Glutamatergic neuron (in vitro differentiated cells): ENCODE measurements around the gene GARIN5B. TPM values are rescaled to one million over a fixed set of nuclear protein-coding genes. Genes with fewer than 3 reads are reported as not detected.

Experiments
- DNase-seq: peaks from one replicate; pipeline ENCODE4 v3.0.0; 2022
- H3K27ac Mint-ChIP-seq: one replicate; pipeline ENCODE4 v1.8.0; 2020; ENCODE audit warnings: mild to moderate bottlenecking, mixed read lengths, inconsistent platforms; ENCODE audit not compliant: unreplicated experiment
- H3K27me3 Mint-ChIP-seq: one replicate; pipeline ENCODE4 v1.8.0; 2020; ENCODE audit warnings: mild to moderate bottlenecking, moderate library complexity, mixed read lengths, inconsistent platforms; ENCODE audit not compliant: unreplicated experiment
- H3K36me3 Mint-ChIP-seq: one replicate; pipeline ENCODE4 v1.8.0; 2020; ENCODE audit warnings: mild to moderate bottlenecking, mixed read lengths, inconsistent platforms; ENCODE audit not compliant: unreplicated experiment
- H3K4me1 Mint-ChIP-seq: one replicate; pipeline ENCODE4 v1.8.0; 2020; ENCODE audit warnings: mild to moderate bottlenecking, low read depth, mixed read lengths, inconsistent platforms; ENCODE audit not compliant: unreplicated experiment
- H3K4me3 Mint-ChIP-seq: one replicate; pipeline ENCODE4 v1.8.0; 2020; ENCODE audit warnings: mild to moderate bottlenecking, mixed read lengths, inconsistent platforms; ENCODE audit not compliant: unreplicated experiment
- H3K9me3 Mint-ChIP-seq: one replicate; pipeline ENCODE4 v1.8.0; 2020; ENCODE audit warnings: mild to moderate bottlenecking, moderate library complexity, mixed read lengths, inconsistent platforms; ENCODE audit not compliant: unreplicated experiment
- total RNA-seq: library from RNA; stranded (reverse); fragmentation: NEBNext Ultra II Directional; extraction: Animal tissue kit (Norgen Biotek cat#: 25700); gene quantifications from one replicate; pipeline ENCODE4 v1.2.1, GENCODE V29; 2021; ENCODE audit not compliant: unreplicated experiment
- TF ChIP-seq, protein P1 (sequence below): fragments of 200-600 bp; sonication (generic); IDR thresholded peaks from one replicate; pipeline ENCODE4 v1.5.0; 2021; ENCODE audit not compliant: partially characterized antibody, unreplicated experiment

GARIN5B gene
- total RNA-seq, 1 donor from 2014 or later, result 0.17 TPM

DNA sequence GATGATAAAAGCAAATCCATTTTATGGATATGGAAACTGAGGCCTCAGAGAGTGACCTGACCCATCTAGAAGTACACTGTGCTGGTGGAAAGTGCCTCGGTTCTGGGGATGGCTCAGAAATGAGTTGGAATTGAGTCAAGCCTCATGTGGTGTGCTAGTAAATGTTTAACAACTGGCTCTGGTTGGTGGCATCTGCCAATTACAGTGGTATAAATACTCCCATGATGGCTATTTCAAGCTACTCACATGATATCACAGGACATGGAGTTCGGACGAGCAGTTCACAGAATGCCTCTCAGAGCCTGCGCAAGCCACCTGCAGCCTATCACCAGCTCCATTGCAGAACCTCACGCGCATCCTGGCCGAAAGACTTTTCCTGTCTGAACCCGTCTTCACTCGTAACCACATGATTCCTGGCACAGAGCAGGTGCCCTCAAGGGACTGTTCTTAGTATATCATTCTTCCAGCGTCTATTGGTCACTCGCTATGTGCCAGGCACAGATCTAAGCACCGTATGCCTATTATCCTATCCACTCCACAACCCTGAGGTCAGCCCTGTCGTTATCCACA lies 47.0 kb downstream of the GARIN5B start:
- H3K4me3 Mint-ChIP-seq, result no peak overlapping the region
- TF ChIP-seq, protein P1, sequence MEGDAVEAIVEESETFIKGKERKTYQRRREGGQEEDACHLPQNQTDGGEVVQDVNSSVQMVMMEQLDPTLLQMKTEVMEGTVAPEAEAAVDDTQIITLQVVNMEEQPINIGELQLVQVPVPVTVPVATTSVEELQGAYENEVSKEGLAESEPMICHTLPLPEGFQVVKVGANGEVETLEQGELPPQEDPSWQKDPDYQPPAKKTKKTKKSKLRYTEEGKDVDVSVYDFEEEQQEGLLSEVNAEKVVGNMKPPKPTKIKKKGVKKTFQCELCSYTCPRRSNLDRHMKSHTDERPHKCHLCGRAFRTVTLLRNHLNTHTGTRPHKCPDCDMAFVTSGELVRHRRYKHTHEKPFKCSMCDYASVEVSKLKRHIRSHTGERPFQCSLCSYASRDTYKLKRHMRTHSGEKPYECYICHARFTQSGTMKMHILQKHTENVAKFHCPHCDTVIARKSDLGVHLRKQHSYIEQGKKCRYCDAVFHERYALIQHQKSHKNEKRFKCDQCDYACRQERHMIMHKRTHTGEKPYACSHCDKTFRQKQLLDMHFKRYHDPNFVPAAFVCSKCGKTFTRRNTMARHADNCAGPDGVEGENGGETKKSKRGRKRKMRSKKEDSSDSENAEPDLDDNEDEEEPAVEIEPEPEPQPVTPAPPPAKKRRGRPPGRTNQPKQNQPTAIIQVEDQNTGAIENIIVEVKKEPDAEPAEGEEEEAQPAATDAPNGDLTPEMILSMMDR, result no peak
- DNase-seq, result no peak
- H3K27me3 Mint-ChIP-seq, result peaks cover 9% of the 10 kb centered on the region
- no peak overlapping the region for H3K27ac Mint-ChIP-seq
- peaks cover 5% of the 10 kb centered on the region for H3K9me3 Mint-ChIP-seq
- peaks cover 5% of the 10 kb centered on the region for H3K4me1 Mint-ChIP-seq
- H3K36me3 Mint-ChIP-seq, result peaks cover 4% of the 10 kb centered on the region

DNA sequence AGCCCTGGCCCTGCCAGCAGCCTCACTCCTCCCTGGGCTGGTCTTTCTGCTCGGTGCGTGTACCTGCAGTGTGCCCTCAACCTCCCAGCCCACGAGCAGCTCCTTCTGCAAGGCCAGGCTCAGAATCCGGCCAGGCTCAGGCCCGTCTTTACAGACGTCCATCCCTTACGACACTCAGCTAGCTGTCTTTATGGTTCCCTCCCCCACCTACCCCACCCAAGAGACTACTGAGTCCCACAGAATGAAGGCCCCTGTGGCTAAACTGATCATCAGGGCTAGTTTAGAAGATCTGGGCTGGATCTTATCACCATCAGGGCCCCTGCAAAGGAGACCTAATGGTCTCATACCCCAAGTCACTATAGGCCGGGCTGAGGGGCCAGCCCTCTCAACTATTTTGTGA lies 48.7 kb downstream of the GARIN5B start:
- Mint-ChIP-seq H3K9me3 (peaks cover 5% of the 10 kb centered on the region), H3K27ac (no peak overlapping the region)

DNA sequence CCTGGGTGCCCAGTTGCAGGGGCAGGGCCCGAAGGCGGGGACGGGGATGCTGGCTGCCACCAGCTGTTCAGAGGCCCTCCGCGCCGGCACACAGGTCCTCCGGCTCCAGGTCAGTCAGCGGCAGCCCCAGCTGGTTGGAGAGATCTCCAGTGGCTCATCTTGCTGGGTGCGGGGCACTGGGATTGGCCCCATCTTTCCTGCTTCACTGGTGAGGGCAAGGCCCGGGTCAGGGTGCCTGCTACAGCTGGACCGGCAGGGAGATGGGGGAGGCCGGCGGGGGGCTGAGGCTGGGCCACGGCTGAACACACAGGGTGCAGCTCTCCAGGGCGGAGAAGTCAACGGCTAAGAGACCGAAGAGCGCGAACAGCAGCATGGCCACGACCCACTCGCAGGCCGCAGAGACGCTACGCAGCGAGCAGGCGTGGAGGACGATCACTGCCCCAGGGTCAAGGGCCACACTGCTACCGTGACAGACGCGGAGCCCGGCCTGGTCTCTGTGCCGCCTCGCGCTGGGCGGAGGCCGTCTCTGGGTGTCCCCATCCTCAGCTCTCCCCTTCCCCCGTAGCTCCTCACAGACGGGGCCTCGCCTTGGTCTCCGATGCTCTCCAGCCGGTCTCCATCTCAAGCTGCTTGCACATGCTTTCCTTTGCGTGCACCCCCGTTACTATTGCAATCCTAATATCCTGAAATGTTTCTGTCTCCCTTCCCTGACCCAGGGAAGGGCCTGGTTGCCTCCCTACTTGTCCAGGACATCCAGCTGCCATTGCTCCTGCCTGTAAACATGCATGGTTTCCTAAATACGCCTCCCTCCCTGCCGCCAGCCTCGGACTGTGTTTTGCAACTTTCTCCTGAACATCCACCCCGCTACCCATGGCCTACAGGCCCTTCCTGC lies 50.2 kb downstream of the GARIN5B start:
- TF ChIP-seq, protein P1, result no peak
- Mint-ChIP-seq H3K36me3 (peaks cover 13% of the 10 kb centered on the region), H3K27ac (peak overlapping the region; percentile 35), H3K27me3 (peaks cover 6% of the 10 kb centered on the region), H3K4me3 (peak overlapping the region; percentile 63), H3K9me3 (peaks cover 5% of the 10 kb centered on the region), H3K4me1 (peaks cover 10% of the 10 kb centered on the region)
- DNase-seq, result peak; percentile 41

More for the DNA sequence above, 48.7 kb downstream of the GARIN5B start:
- no peak for DNase-seq
- H3K4me3 Mint-ChIP-seq, result no peak overlapping the region
- TF ChIP-seq, protein P1, result no peak
- peaks cover 10% of the 10 kb centered on the region for H3K4me1 Mint-ChIP-seq
- peaks cover 4% of the 10 kb centered on the region for H3K27me3 Mint-ChIP-seq
- peaks cover 8% of the 10 kb centered on the region for H3K36me3 Mint-ChIP-seq

DNA sequence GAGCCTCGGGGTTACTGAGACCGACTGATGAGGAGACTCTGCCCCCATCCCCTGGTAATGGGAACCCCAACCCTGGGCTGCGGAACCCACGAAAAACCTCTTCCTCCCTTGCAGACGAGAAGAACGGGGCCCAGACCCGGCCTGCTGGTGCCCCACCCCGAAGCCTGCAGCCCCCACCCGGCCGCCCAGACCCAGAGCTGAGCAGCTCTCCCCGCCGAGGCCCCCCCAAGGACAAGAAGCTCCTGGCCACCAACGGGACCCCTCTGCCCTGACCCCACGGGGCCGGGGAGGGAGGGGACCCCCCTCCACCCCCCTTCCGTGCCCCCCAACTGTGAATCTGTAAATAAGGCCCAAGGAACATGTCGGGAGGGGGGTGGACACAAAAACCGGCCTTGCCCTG lies 51.3 kb downstream of the GARIN5B start:
- Mint-ChIP-seq H3K4me3 (no peak overlapping the region), H3K4me1 (peaks cover 10% of the 10 kb centered on the region), H3K9me3 (peaks cover 6% of the 10 kb centered on the region), H3K36me3 (peaks cover 13% of the 10 kb centered on the region), H3K27ac (no peak overlapping the region), H3K27me3 (peaks cover 6% of the 10 kb centered on the region)
- TF ChIP-seq, protein P1, result no peak
- DNase-seq, result no peak

DNA sequence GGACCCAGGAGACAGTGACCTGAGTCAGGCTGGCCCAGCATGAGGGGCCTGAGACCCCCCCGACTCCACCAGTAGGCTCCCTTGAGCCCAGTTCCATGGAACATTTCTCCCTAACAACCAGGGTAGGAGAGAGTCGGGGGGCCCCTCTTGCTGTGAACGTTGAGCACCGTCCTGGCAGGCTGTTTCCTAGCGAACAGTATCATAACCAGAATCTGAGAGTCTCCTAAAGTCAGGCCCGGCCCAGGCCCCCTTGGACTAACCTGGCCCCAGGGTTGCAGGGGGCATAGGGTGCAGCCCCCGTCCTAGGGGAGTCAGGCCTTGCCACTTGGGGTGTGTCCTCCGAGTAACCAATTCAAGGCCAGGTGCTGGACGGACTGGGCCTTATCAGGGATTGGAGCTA lies 51.7 kb downstream of the GARIN5B start:
- H3K27me3 Mint-ChIP-seq, result peaks cover 6% of the 10 kb centered on the region
- H3K4me3 Mint-ChIP-seq, result no peak overlapping the region
- peaks cover 13% of the 10 kb centered on the region for H3K36me3 Mint-ChIP-seq
- DNase-seq, result no peak
- H3K4me1 Mint-ChIP-seq, result peaks cover 10% of the 10 kb centered on the region
- peaks cover 6% of the 10 kb centered on the region for H3K9me3 Mint-ChIP-seq
- no peak overlapping the region for H3K27ac Mint-ChIP-seq
- TF ChIP-seq, protein P1, result no peak
